ENCODE measurements around the gene FAM110C.

GRCh38 chr2:42788-43187 lies 3.5 kb downstream of the FAM110C start:
- TF ChIP-seq CTCF (IDR thresholded peaks at IDR 0.05; ENCODE audit: borderline replicate concordance, extremely low read depth, low read length, poor library complexity, severe bottlenecking): no peak
- TF ChIP-seq EZH2 (IDR thresholded peaks at IDR 0.05; ENCODE audit: borderline replicate concordance, low read depth, low read length, severe bottlenecking): no peak
